ENCODE measurements around the gene STAP1. TPM values are rescaled to one million over a fixed set of nuclear protein-coding genes. Genes with fewer than 3 reads are reported as not detected.

STAP1 gene
- total RNA-seq, 2 donors from 2014 or later: 0.34 TPM; not detected in 1

- no peaks in the 10 kb centered on the region for H3K36me3 ChIP-seq
- DNase-seq (ENCODE audit: low spot score): no peak
- H3K27ac ChIP-seq: no peak overlapping the region
- no peaks in the 10 kb centered on the region for H3K9me3 ChIP-seq
- H3K4me1 ChIP-seq (replicated peaks): no peaks in the 10 kb centered on the region
- no peak for TF ChIP-seq CTCF (IDR thresholded peaks at IDR 0.05)
- TF ChIP-seq POLR2A (IDR thresholded peaks at IDR 0.05): no peak
- no peak for TF ChIP-seq POLR2AphosphoS5 (IDR thresholded peaks at IDR 0.05)
- intact Hi-C loops (cut with DNase I): no loop called here
- no peak overlapping the region for H3K4me3 ChIP-seq
- H3K27me3 ChIP-seq (replicated peaks; ENCODE audit: insufficient read depth): no peaks in the 10 kb centered on the region
These were observed 26.0 kb downstream of the STAP1 start for GRCh38 chr4:67584496-67584895.

GRCh38 chr4:67587156-67587555 lies 28.6 kb downstream of the STAP1 start:
- no peaks in the 10 kb centered on the region for H3K27me3 ChIP-seq (replicated peaks; ENCODE audit: insufficient read depth)
- intact Hi-C loops (cut with DNase I): no loop called here
- H3K4me3 ChIP-seq: no peak overlapping the region
- H3K9me3 ChIP-seq: no peaks in the 10 kb centered on the region
- no peak for DNase-seq (ENCODE audit: low spot score)
- 88% methylated on average over 3 of the region's 3 CpGs for WGBS
- H3K27ac ChIP-seq: no peak overlapping the region
- TF ChIP-seq POLR2A (IDR thresholded peaks at IDR 0.05) (no peak), POLR2AphosphoS5 (IDR thresholded peaks at IDR 0.05) (no peak), CTCF (IDR thresholded peaks at IDR 0.05) (no peak)
- H3K36me3 ChIP-seq: no peaks in the 10 kb centered on the region
- no peaks in the 10 kb centered on the region for H3K4me1 ChIP-seq (replicated peaks)

GRCh38 chr4:67593741-67594175 lies 35.2 kb downstream of the STAP1 start:
- H3K9me3 ChIP-seq: no peaks in the 10 kb centered on the region
- H3K27me3 ChIP-seq (replicated peaks; ENCODE audit: insufficient read depth): no peaks in the 10 kb centered on the region
- no peaks in the 10 kb centered on the region for H3K4me1 ChIP-seq (replicated peaks)
- no peak for DNase-seq (ENCODE audit: low spot score)
- WGBS: 59% methylated on average over 2 of the region's 2 CpGs
- intact Hi-C loops (cut with DNase I): no loop called here
- H3K36me3 ChIP-seq: no peaks in the 10 kb centered on the region
- TF ChIP-seq POLR2AphosphoS5 (IDR thresholded peaks at IDR 0.05): no peak
- no peak for TF ChIP-seq CTCF (IDR thresholded peaks at IDR 0.05)
- TF ChIP-seq POLR2A (IDR thresholded peaks at IDR 0.05): no peak
- H3K27ac ChIP-seq: no peak overlapping the region
- H3K4me3 ChIP-seq: no peak overlapping the region

GRCh38 chr4:67603310-67604028 lies 44.9 kb downstream of the STAP1 start:
- WGBS: 97% methylated on average over 2 of the region's 2 CpGs
- intact Hi-C loops (cut with DNase I): no loop called here
- no peak overlapping the region for H3K27ac ChIP-seq
- H3K36me3 ChIP-seq: no peaks in the 10 kb centered on the region
- DNase-seq (ENCODE audit: low spot score): no peak
- H3K9me3 ChIP-seq: no peaks in the 10 kb centered on the region
- TF ChIP-seq POLR2AphosphoS5 (IDR thresholded peaks at IDR 0.05): no peak
- no peak for TF ChIP-seq CTCF (IDR thresholded peaks at IDR 0.05)
- no peak for TF ChIP-seq POLR2A (IDR thresholded peaks at IDR 0.05)
- no peaks in the 10 kb centered on the region for H3K4me1 ChIP-seq (replicated peaks)
- H3K4me3 ChIP-seq: no peak overlapping the region
- H3K27me3 ChIP-seq (replicated peaks; ENCODE audit: insufficient read depth): no peaks in the 10 kb centered on the region

GRCh38 chr4:67604029-67604381 lies 45.5 kb downstream of the STAP1 start:
- 78% methylated on average over 2 of the region's 2 CpGs for WGBS
- Histone ChIP-seq H3K36me3 (no peaks in the 10 kb centered on the region), H3K27me3 (replicated peaks; ENCODE audit: insufficient read depth) (no peaks in the 10 kb centered on the region), H3K4me1 (replicated peaks) (no peaks in the 10 kb centered on the region), H3K4me3 (no peak overlapping the region), H3K27ac (no peak overlapping the region), H3K9me3 (no peaks in the 10 kb centered on the region)
- no peak for DNase-seq (ENCODE audit: low spot score)
- intact Hi-C loops (cut with DNase I): no loop called here
- TF ChIP-seq POLR2A (IDR thresholded peaks at IDR 0.05): no peak
- TF ChIP-seq POLR2AphosphoS5 (IDR thresholded peaks at IDR 0.05): no peak
- TF ChIP-seq CTCF (IDR thresholded peaks at IDR 0.05): no peak
